Progenitor cell of endocrine pancreas (in vitro differentiated cells): ENCODE measurements around the gene FBXL12. TPM values are rescaled to one million over a fixed set of nuclear protein-coding genes. Genes with fewer than 3 reads are reported as not detected.

Experiments
- DNase-seq: peaks from one replicate; pipeline ENCODE4 v3.0.0; 2021; ENCODE audit warnings: low spot score; ENCODE audit not compliant: unreplicated experiment
- H3K27ac Mint-ChIP-seq: 2 replicates; pipeline ENCODE4 v1.8.0; 2021; ENCODE audit warnings: mild to moderate bottlenecking, moderate library complexity, mixed read lengths
- H3K27me3 Mint-ChIP-seq: 2 replicates; pipeline ENCODE4 v1.8.0; 2021; ENCODE audit warnings: mixed read lengths
- H3K36me3 Mint-ChIP-seq: 2 replicates; pipeline ENCODE4 v1.8.0; 2022; ENCODE audit warnings: mixed read lengths; ENCODE audit not compliant: insufficient read depth
- H3K4me1 Mint-ChIP-seq: 2 replicates; pipeline ENCODE4 v1.8.0; 2021; ENCODE audit warnings: low read depth, mixed read lengths
- H3K4me3 Mint-ChIP-seq: 2 replicates; pipeline ENCODE4 v1.8.0; 2021; ENCODE audit warnings: low read depth, mild to moderate bottlenecking, moderate library complexity, mixed read lengths
- H3K9me3 Mint-ChIP-seq: 2 replicates; pipeline ENCODE4 v1.8.0; 2021; ENCODE audit warnings: low read depth, mixed read lengths
- CTCF ChIP-seq: fragments of 200-600 bp; sonication (generic); IDR thresholded peaks from one replicate; pipeline ENCODE4 v1.5.0; 2021; ENCODE audit warnings: antibody characterized with exemption, mild to moderate bottlenecking; ENCODE audit not compliant: unreplicated experiment
- total RNA-seq: library from RNA; stranded (reverse); gene quantifications from 2 replicates; pipeline ENCODE4 v1.2.1, GENCODE V29; 2021

The FBXL12 gene
- total RNA-seq, 1 donor from 2014 or later: 32.0 TPM

- Mint-ChIP-seq H3K36me3 (peaks cover 8% of the 10 kb centered on the region), H3K27ac (no peak overlapping the region), H3K9me3 (no peaks in the 10 kb centered on the region), H3K4me3 (no peak overlapping the region), H3K4me1 (no peaks in the 10 kb centered on the region), H3K27me3 (no peaks in the 10 kb centered on the region)
- no peak for DNase-seq
- TF ChIP-seq CTCF: no peak
These were observed 9.7 kb downstream of the FBXL12 start for GRCh38 chr19:9808855-9809824.

GRCh38 chr19:9806803-9807202, 12.1 kb downstream of the FBXL12 start:
- H3K9me3 Mint-ChIP-seq: no peaks in the 10 kb centered on the region
- H3K36me3 Mint-ChIP-seq: peaks cover 5% of the 10 kb centered on the region
- H3K27ac Mint-ChIP-seq: no peak overlapping the region
- no peaks in the 10 kb centered on the region for H3K27me3 Mint-ChIP-seq
- DNase-seq: no peak
- H3K4me1 Mint-ChIP-seq: no peaks in the 10 kb centered on the region
- H3K4me3 Mint-ChIP-seq: no peak overlapping the region
- no peak for TF ChIP-seq CTCF

- no peaks in the 10 kb centered on the region for H3K27me3 Mint-ChIP-seq
- H3K4me1 Mint-ChIP-seq: no peaks in the 10 kb centered on the region
- H3K27ac Mint-ChIP-seq: no peak overlapping the region
- H3K4me3 Mint-ChIP-seq: no peak overlapping the region
- no peak for TF ChIP-seq CTCF
- DNase-seq: no peak
- H3K9me3 Mint-ChIP-seq: no peaks in the 10 kb centered on the region
- H3K36me3 Mint-ChIP-seq: no peaks in the 10 kb centered on the region
These were observed 16.9 kb downstream of the FBXL12 start for GRCh38 chr19:9801976-9802375.

GRCh38 chr19:9799162-9799561, 19.7 kb downstream of the FBXL12 start:
- TF ChIP-seq CTCF: no peak
- Mint-ChIP-seq H3K4me1 (peaks cover 2% of the 10 kb centered on the region), H3K27ac (peak overlapping the region; percentile 73), H3K9me3 (no peaks in the 10 kb centered on the region), H3K27me3 (no peaks in the 10 kb centered on the region), H3K4me3 (no peak overlapping the region), H3K36me3 (no peaks in the 10 kb centered on the region)
- DNase-seq: no peak

- Mint-ChIP-seq H3K36me3 (no peaks in the 10 kb centered on the region), H3K4me3 (no peak overlapping the region), H3K27ac (no peak overlapping the region), H3K4me1 (peaks cover 4% of the 10 kb centered on the region), H3K27me3 (no peaks in the 10 kb centered on the region), H3K9me3 (no peaks in the 10 kb centered on the region)
- DNase-seq: no peak
- TF ChIP-seq CTCF: no peak
These were observed 21.0 kb downstream of the FBXL12 start for GRCh38 chr19:9797871-9798270.
